Neural cell (in vitro differentiated cells): Measurements from ENCODE around the gene TM2D3. TPM values are rescaled to one million over a fixed set of nuclear protein-coding genes. Genes with fewer than 3 reads are reported as not detected.

Experiments
- H2AFZ ChIP-seq: fragments of 200-600, 300-800 bp; sonication (generic), shearing (Covaris generic); 2 replicates; pipeline ENCODE4 v1.6.0; 2014; ENCODE audit warnings: low read depth, mild to moderate bottlenecking, antibody characterized with exemption, low read length, moderate library complexity
- H3F3A ChIP-seq: fragments of 200-600 bp; shearing (Covaris generic); 2 replicates; pipeline ENCODE4 v1.6.1; 2016; ENCODE audit warnings: mild to moderate bottlenecking, moderate library complexity, mixed read lengths, antibody characterized with exemption, low read length; ENCODE audit not compliant: insufficient read depth, poor library complexity, severe bottlenecking
- H3K27ac ChIP-seq: fragments of 200-600, 300-800 bp; sonication (generic), shearing (Covaris generic); 2 replicates; pipeline ENCODE4 v1.5.1; 2014; ENCODE audit warnings: mild to moderate bottlenecking, low read length, moderate library complexity
- H3K27me3 ChIP-seq: fragments of 300-800, 200-600 bp; sonication (generic), shearing (Covaris generic); 2 replicates; pipeline ENCODE4 v1.6.0; 2014; ENCODE audit warnings: mild to moderate bottlenecking, low read depth, low read length, moderate library complexity; ENCODE audit not compliant: insufficient read depth
- H3K36me3 ChIP-seq: fragments of 300-800, 200-600 bp; sonication (generic), shearing (Covaris generic); 2 replicates; pipeline ENCODE4 v1.5.1; 2014; ENCODE audit warnings: mild to moderate bottlenecking, antibody characterized with exemption, low read length, moderate library complexity; ENCODE audit not compliant: insufficient read depth
- H3K4me2 ChIP-seq: fragments of 300-800, 200-600 bp; sonication (generic), shearing (Covaris generic); 2 replicates; pipeline ENCODE4 v1.6.0; 2014; ENCODE audit warnings: mild to moderate bottlenecking, low read length
- H3K4me3 ChIP-seq: fragments of 300-800, 200-600 bp; sonication (generic), shearing (Covaris generic); 2 replicates; pipeline ENCODE4 v1.5.1; 2014; ENCODE audit warnings: mild to moderate bottlenecking, low read length, moderate library complexity
- H3K79me2 ChIP-seq: fragments of 200-600 bp; shearing (Covaris generic); replicated peaks from 2 replicates; pipeline ENCODE4 v1.6.0; 2014; ENCODE audit warnings: mild to moderate bottlenecking, low read length, moderate library complexity; ENCODE audit not compliant: insufficient read depth
- H3K9ac ChIP-seq: fragments of 300-800, 200-600 bp; sonication (generic), shearing (Covaris generic); 2 replicates; pipeline ENCODE4 v1.6.1; 2016; ENCODE audit warnings: mild to moderate bottlenecking, low read length, mixed read lengths
- H3K9me2 ChIP-seq: fragments of 200-600 bp; shearing (Covaris generic); 2 replicates; pipeline ENCODE4 v1.6.1; 2016; ENCODE audit warnings: mild to moderate bottlenecking, low read length, mixed read lengths; ENCODE audit not compliant: insufficient read depth
- H3K9me3 ChIP-seq: fragments of 200-600, 300-800 bp; sonication (generic), shearing (Covaris generic); 2 replicates; pipeline ENCODE4 v1.6.1; 2016; ENCODE audit warnings: mild to moderate bottlenecking, mixed run types, low read length, moderate library complexity, mixed read lengths
- H4K20me1 ChIP-seq: fragments of 200-600 bp; shearing (Covaris generic); 2 replicates; pipeline ENCODE4 v1.6.1; 2016; ENCODE audit warnings: mild to moderate bottlenecking, mixed run types; ENCODE audit not compliant: insufficient read depth
- EP300 ChIP-seq: fragments of 450-650 bp; conservative IDR thresholded peaks from 2 replicates; pipeline ENCODE4 v1.6.1; 2014; ENCODE audit warnings: antibody characterized with exemption, mild to moderate bottlenecking, moderate library complexity; ENCODE audit not compliant: poor library complexity, severe bottlenecking
- EZH2 ChIP-seq: fragments of 200-600, 300-800 bp; shearing (Covaris generic), sonication (generic); IDR thresholded peaks from 2 replicates; pipeline ENCODE4 v1.6.1; 2014; ENCODE audit warnings: antibody characterized with exemption, low read length, borderline replicate concordance, mild to moderate bottlenecking; ENCODE audit not compliant: insufficient read depth, poor library complexity, severe bottlenecking
- MXI1 ChIP-seq: fragments of 450-650 bp; conservative IDR thresholded peaks from 2 replicates; pipeline ENCODE4 v1.6.1; 2014; ENCODE audit warnings: antibody characterized with exemption, mild to moderate bottlenecking; ENCODE audit not compliant: poor library complexity, severe bottlenecking
- POLR2AphosphoS5 ChIP-seq: IDR thresholded peaks from 2 replicates; pipeline ENCODE4 v1.6.1; 2012
- RAD21 ChIP-seq: fragments of 450-650 bp; conservative IDR thresholded peaks from 2 replicates; pipeline ENCODE4 v1.6.1; 2014; ENCODE audit warnings: antibody characterized with exemption, mild to moderate bottlenecking, moderate library complexity
- SMC3 ChIP-seq: fragments of 450-650 bp; conservative IDR thresholded peaks from 2 replicates; pipeline ENCODE4 v1.6.1; 2014; ENCODE audit warnings: antibody characterized with exemption, mild to moderate bottlenecking, moderate library complexity; ENCODE audit not compliant: poor library complexity
- TAF1 ChIP-seq: IDR thresholded peaks from 2 replicates; pipeline ENCODE4 v1.6.1; 2012; ENCODE audit warnings: low read depth
- polyA plus RNA-seq: library from polyadenylated mRNA; depleted of rRNA; stranded (reverse); fragments of >200 nt; gene quantifications from 2 replicates; pipeline ENCODE4 v1.2.3, GENCODE V29; 2014
- TF ChIP-seq, protein P1 (sequence below): fragments of 450-650 bp; IDR thresholded peaks from 2 replicates; pipeline ENCODE4 v1.5.1; 2014; ENCODE audit warnings: antibody characterized with exemption, mild to moderate bottlenecking, moderate library complexity; ENCODE audit not compliant: poor library complexity, severe bottlenecking
- TF ChIP-seq, protein P2 (sequence below): IDR thresholded peaks from 2 replicates; pipeline ENCODE4 v1.6.1; 2012; ENCODE audit warnings: borderline replicate concordance

Gene TM2D3
- polyA plus RNA-seq, 1 donor from 2014 or later, result 343 TPM

DNA sequence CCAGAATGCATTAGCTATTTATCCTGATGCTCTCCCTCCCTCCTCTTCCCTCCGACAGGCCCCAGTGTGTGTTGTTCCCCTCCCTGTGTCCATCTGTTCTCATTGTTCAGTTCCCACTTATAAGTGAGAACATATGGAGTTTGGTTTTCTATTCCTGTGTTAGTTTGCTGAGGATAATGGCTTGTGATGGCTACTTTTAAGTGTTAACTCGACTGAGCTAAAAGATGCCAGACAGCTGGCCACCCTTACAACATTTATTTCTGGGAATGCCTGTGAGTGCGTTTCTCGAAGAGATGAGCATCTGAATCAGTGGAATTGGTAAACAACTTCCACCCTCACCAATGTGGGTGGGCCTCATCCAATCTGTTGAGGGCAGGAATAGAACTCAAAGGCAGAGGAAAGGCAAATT is 24.7 kb upstream of the TM2D3 start:
- Histone ChIP-seq H4K20me1 (no peaks in the 10 kb centered on the region), H3K4me2 (no peak overlapping the region), H2AFZ (no peak overlapping the region), H3K4me3 (no peak overlapping the region), H3K27me3 (no peaks in the 10 kb centered on the region), H3K9me2 (no peaks in the 10 kb centered on the region), H3K79me2 (no peaks in the 10 kb centered on the region), H3K9me3 (no peaks in the 10 kb centered on the region), H3K27ac (no peak overlapping the region), H3K36me3 (peaks cover 10% of the 10 kb centered on the region), H3F3A (no peaks in the 10 kb centered on the region), H3K9ac (no peak overlapping the region)
- TF ChIP-seq, protein P1, sequence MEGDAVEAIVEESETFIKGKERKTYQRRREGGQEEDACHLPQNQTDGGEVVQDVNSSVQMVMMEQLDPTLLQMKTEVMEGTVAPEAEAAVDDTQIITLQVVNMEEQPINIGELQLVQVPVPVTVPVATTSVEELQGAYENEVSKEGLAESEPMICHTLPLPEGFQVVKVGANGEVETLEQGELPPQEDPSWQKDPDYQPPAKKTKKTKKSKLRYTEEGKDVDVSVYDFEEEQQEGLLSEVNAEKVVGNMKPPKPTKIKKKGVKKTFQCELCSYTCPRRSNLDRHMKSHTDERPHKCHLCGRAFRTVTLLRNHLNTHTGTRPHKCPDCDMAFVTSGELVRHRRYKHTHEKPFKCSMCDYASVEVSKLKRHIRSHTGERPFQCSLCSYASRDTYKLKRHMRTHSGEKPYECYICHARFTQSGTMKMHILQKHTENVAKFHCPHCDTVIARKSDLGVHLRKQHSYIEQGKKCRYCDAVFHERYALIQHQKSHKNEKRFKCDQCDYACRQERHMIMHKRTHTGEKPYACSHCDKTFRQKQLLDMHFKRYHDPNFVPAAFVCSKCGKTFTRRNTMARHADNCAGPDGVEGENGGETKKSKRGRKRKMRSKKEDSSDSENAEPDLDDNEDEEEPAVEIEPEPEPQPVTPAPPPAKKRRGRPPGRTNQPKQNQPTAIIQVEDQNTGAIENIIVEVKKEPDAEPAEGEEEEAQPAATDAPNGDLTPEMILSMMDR, result no peak
- TF ChIP-seq EZH2 (no peak), MXI1 (no peak), RAD21 (no peak), TAF1 (no peak)

- Histone ChIP-seq H3K79me2 (no peaks in the 10 kb centered on the region), H3K36me3 (peaks cover 8% of the 10 kb centered on the region), H3K9ac (no peak overlapping the region), H4K20me1 (no peaks in the 10 kb centered on the region), H3K27ac (no peak overlapping the region), H3F3A (no peaks in the 10 kb centered on the region), H3K4me2 (no peak overlapping the region), H2AFZ (no peak overlapping the region), H3K9me3 (no peaks in the 10 kb centered on the region), H3K9me2 (no peaks in the 10 kb centered on the region), H3K4me3 (no peak overlapping the region), H3K27me3 (no peaks in the 10 kb centered on the region)
- TF ChIP-seq RAD21, result no peak
- TF ChIP-seq, protein P1, result no peak
- no peak for TF ChIP-seq EZH2
- no peak for TF ChIP-seq EP300
- no peak for TF ChIP-seq TAF1
Observed at GRCh38 chr15:101675796-101676582, 23.8 kb upstream of the TM2D3 start.

DNA sequence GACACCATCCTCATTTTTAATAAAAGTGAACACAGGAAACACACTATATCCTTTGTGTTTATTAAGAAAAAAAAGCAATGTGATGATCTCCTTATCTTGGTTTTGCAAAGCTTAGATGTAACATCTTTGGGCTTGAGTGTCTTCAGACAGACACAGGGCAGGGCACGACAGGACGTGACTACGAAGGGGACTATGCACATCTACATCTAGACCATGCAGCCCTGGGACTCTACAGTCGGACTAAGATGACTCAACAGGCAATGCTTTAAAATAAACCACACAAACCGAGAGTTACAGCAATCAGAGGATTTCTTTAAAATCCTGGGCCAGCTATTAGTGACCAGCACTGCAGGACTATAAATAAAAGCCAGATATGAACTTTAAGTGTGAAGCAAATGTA is 22.8 kb upstream of the TM2D3 start:
- Histone ChIP-seq H3K27ac (no peak overlapping the region), H3K9me2 (no peaks in the 10 kb centered on the region), H3K9me3 (no peaks in the 10 kb centered on the region), H3K4me2 (no peak overlapping the region), H2AFZ (no peak overlapping the region), H3K4me3 (no peak overlapping the region), H3K9ac (no peak overlapping the region), H3K36me3 (peaks cover 6% of the 10 kb centered on the region), H3F3A (no peaks in the 10 kb centered on the region), H3K27me3 (no peaks in the 10 kb centered on the region), H3K79me2 (no peaks in the 10 kb centered on the region), H4K20me1 (no peaks in the 10 kb centered on the region)
- TF ChIP-seq RAD21 (no peak), EZH2 (no peak), EP300 (no peak), TAF1 (no peak), MXI1 (no peak), SMC3 (no peak), POLR2AphosphoS5 (no peak)
- TF ChIP-seq, protein P1, result no peak
- TF ChIP-seq, protein P2, sequence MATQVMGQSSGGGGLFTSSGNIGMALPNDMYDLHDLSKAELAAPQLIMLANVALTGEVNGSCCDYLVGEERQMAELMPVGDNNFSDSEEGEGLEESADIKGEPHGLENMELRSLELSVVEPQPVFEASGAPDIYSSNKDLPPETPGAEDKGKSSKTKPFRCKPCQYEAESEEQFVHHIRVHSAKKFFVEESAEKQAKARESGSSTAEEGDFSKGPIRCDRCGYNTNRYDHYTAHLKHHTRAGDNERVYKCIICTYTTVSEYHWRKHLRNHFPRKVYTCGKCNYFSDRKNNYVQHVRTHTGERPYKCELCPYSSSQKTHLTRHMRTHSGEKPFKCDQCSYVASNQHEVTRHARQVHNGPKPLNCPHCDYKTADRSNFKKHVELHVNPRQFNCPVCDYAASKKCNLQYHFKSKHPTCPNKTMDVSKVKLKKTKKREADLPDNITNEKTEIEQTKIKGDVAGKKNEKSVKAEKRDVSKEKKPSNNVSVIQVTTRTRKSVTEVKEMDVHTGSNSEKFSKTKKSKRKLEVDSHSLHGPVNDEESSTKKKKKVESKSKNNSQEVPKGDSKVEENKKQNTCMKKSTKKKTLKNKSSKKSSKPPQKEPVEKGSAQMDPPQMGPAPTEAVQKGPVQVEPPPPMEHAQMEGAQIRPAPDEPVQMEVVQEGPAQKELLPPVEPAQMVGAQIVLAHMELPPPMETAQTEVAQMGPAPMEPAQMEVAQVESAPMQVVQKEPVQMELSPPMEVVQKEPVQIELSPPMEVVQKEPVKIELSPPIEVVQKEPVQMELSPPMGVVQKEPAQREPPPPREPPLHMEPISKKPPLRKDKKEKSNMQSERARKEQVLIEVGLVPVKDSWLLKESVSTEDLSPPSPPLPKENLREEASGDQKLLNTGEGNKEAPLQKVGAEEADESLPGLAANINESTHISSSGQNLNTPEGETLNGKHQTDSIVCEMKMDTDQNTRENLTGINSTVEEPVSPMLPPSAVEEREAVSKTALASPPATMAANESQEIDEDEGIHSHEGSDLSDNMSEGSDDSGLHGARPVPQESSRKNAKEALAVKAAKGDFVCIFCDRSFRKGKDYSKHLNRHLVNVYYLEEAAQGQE, result no peak
